CD4-positive, CD25-positive, alpha-beta regulatory T cell (primary cell): ENCODE results near the gene RAB8A. TPM values are rescaled to one million over a fixed set of nuclear protein-coding genes. Genes with fewer than 3 reads are reported as not detected.

Experiments
- ATAC-seq, 2 donors: fragments of 150-1000 bp; cut with Tn5 transposase; one replicate each; pipeline ENCODE4 v1.10.0; 2021; ENCODE audit warnings: low read depth in 2 of 2, moderate number of reproducible peaks in 2 of 2, moderate library complexity in 1 of 2
- DNase-seq, 3 donors: peaks; one replicate each; pipeline versions ENCODE4 v3.0.0 to v3.0.0-alpha.2; 2012 to 2022; ENCODE audit warnings: mixed read lengths in 1 of 3
- H3K27ac ChIP-seq: one replicate; pipeline ENCODE4 v1.7.0; 2013; ENCODE audit warnings: mild to moderate bottlenecking, low read length; ENCODE audit not compliant: insufficient read depth, poor library complexity, severe bottlenecking
- H3K27me3 ChIP-seq: one replicate; pipeline ENCODE4 v1.7.0; 2013; ENCODE audit warnings: low read length; ENCODE audit not compliant: control insufficient read depth, insufficient read depth
- H3K36me3 ChIP-seq: one replicate; pipeline ENCODE4 v1.7.0; 2013; ENCODE audit warnings: mild to moderate bottlenecking, low read length, moderate library complexity; ENCODE audit not compliant: control insufficient read depth, insufficient read depth
- H3K4me1 ChIP-seq: 2 replicates; pipeline ENCODE4 v1.7.0; 2013; ENCODE audit warnings: mild to moderate bottlenecking, low read length; ENCODE audit not compliant: insufficient read depth, control insufficient read depth, poor library complexity, severe bottlenecking
- H3K4me3 ChIP-seq: one replicate; pipeline ENCODE4 v1.7.0; 2013; ENCODE audit warnings: low read depth, mild to moderate bottlenecking, low read length, moderate library complexity
- H3K9me3 ChIP-seq, 2 experiments: 1 replicate in 1 of 2; 2 replicates in 1 of 2; pipeline ENCODE4 v1.7.0; 2013; ENCODE audit warnings: low read length in 2 of 2, mild to moderate bottlenecking in 1 of 2, moderate library complexity in 1 of 2; ENCODE audit not compliant: control insufficient read depth in 2 of 2
- H3K27ac Mint-ChIP-seq, 3 donors: one replicate each; pipeline ENCODE4 v1.8.0; 2020 to 2022; ENCODE audit warnings: mild to moderate bottlenecking in 3 of 3, mixed read lengths in 3 of 3, moderate library complexity in 2 of 3
- H3K27me3 Mint-ChIP-seq: one replicate; pipeline ENCODE4 v1.8.0; 2022; ENCODE audit warnings: mild to moderate bottlenecking, mixed read lengths
- H3K36me3 Mint-ChIP-seq: one replicate; pipeline ENCODE4 v1.8.0; 2020; ENCODE audit warnings: mixed read lengths
- H3K4me1 Mint-ChIP-seq, 4 donors: one replicate each; pipeline ENCODE4 v1.8.0; 2020 to 2022; ENCODE audit warnings: mixed read lengths in 4 of 4, mild to moderate bottlenecking in 1 of 4
- H3K4me3 Mint-ChIP-seq, 4 donors: one replicate each; pipeline ENCODE4 v1.8.0; 2020 to 2022; ENCODE audit warnings: mild to moderate bottlenecking in 4 of 4, mixed read lengths in 4 of 4, moderate library complexity in 3 of 4
- H3K9me3 Mint-ChIP-seq, 7 donors: one replicate each; pipeline ENCODE4 v1.8.0; 2020 to 2022; ENCODE audit warnings: mixed read lengths in 7 of 7, mild to moderate bottlenecking in 3 of 7, moderate library complexity in 2 of 7
- polyA plus RNA-seq, 4 donors: library from polyadenylated mRNA; unstranded; fragments of 300-500 nt; fragmentation: Illumina TruSeq; gene quantifications; one replicate each; pipeline ENCODE4 v1.2.3, GENCODE V29; 2021
- total RNA-seq: library from RNA; stranded (reverse); gene quantifications from one replicate; pipeline ENCODE4 v1.2.3, GENCODE V29; 2022

Gene RAB8A
- total and polyA plus RNA-seq, 5 donors from 2014 or later, result 79.6 to 93.0 (median 88.1) TPM

- H3K4me1 ChIP-seq, result no peaks in the 10 kb centered on the region
- H3K27ac ChIP-seq, result no peak overlapping the region
- ATAC-seq (no peak), DNase-seq (no peak)
- H3K27me3 ChIP-seq, result no peaks in the 10 kb centered on the region
- Mint-ChIP-seq H3K27ac (no peak overlapping the region), H3K9me3 (peaks cover 0 to 9% (median 0%) of the 10 kb centered on the region in 7 donors), H3K36me3 (peaks cover 41% of the 10 kb centered on the region), H3K4me3 (peak overlapping the region in 1 of 4 donors; percentile 51), H3K27me3 (no peaks in the 10 kb centered on the region), H3K4me1 (peaks cover 0 to 10% (median 1%) of the 10 kb centered on the region in 4 donors)
- peaks cover 97% of the 10 kb centered on the region for H3K36me3 ChIP-seq
- H3K4me3 ChIP-seq, result no peak overlapping the region
- H3K9me3 ChIP-seq, result no peaks in the 10 kb centered on the region
These were observed 16.2 kb downstream of the RAB8A start for GRCh38 chr19:16127776-16128371.

GRCh38 chr19:16131648-16132047 lies 20.0 kb downstream of the RAB8A start:
- no peak overlapping the region for H3K4me3 Mint-ChIP-seq
- peaks cover 0 to 9% (median 0%) of the 10 kb centered on the region in 7 donors for H3K9me3 Mint-ChIP-seq

GRCh38 chr19:16133818-16134217 lies 22.1 kb downstream of the RAB8A start:
- Histone ChIP-seq H3K27ac (no peak overlapping the region), H3K4me3 (no peak overlapping the region), H3K36me3 (peaks cover 56% of the 10 kb centered on the region), H3K27me3 (no peaks in the 10 kb centered on the region), H3K4me1 (no peaks in the 10 kb centered on the region), H3K9me3 (no peaks in the 10 kb centered on the region)
- peak overlapping the region in 1 of 3 donors; percentile 43 for H3K27ac Mint-ChIP-seq
- no peaks in the 10 kb centered on the region for H3K27me3 Mint-ChIP-seq
- DNase-seq, result no peak
- peaks cover 0 to 9% (median 0%) of the 10 kb centered on the region in 7 donors for H3K9me3 Mint-ChIP-seq
- no peak for ATAC-seq
- peaks cover 0 to 9% (median 4%) of the 10 kb centered on the region in 4 donors for H3K4me1 Mint-ChIP-seq
- H3K36me3 Mint-ChIP-seq, result peaks cover 54% of the 10 kb centered on the region
- no peak overlapping the region for H3K4me3 Mint-ChIP-seq

More at GRCh38 chr19:16131648-16132047, 20.0 kb downstream of the RAB8A start:
- Histone ChIP-seq H3K4me1 (no peaks in the 10 kb centered on the region), H3K4me3 (no peak overlapping the region), H3K9me3 (no peaks in the 10 kb centered on the region), H3K27me3 (no peaks in the 10 kb centered on the region), H3K36me3 (peaks cover 75% of the 10 kb centered on the region), H3K27ac (no peak overlapping the region)
- H3K27ac Mint-ChIP-seq, result peak overlapping the region in 1 of 3 donors; percentile 27
- H3K27me3 Mint-ChIP-seq, result no peaks in the 10 kb centered on the region
- no peak for DNase-seq
- H3K36me3 Mint-ChIP-seq, result peaks cover 54% of the 10 kb centered on the region
- ATAC-seq, result no peak
- H3K4me1 Mint-ChIP-seq, result peaks cover 0 to 8% (median 2%) of the 10 kb centered on the region in 4 donors

GRCh38 chr19:16134510-16134909 lies 22.8 kb downstream of the RAB8A start:
- Mint-ChIP-seq H3K9me3 (peaks cover 0 to 9% (median 0%) of the 10 kb centered on the region in 7 donors), H3K36me3 (peaks cover 52% of the 10 kb centered on the region), H3K4me3 (no peak overlapping the region), H3K27me3 (no peaks in the 10 kb centered on the region), H3K4me1 (peaks cover 0 to 9% (median 4%) of the 10 kb centered on the region in 4 donors), H3K27ac (peak overlapping the region; percentile 26 to 63 (median 29))
- Histone ChIP-seq H3K27ac (no peak overlapping the region), H3K36me3 (peaks cover 49% of the 10 kb centered on the region), H3K4me1 (no peaks in the 10 kb centered on the region), H3K9me3 (no peaks in the 10 kb centered on the region), H3K27me3 (no peaks in the 10 kb centered on the region), H3K4me3 (no peak overlapping the region)
- ATAC-seq (no peak), DNase-seq (no peak)

- Histone ChIP-seq H3K27me3 (no peaks in the 10 kb centered on the region), H3K36me3 (peaks cover 38% of the 10 kb centered on the region), H3K27ac (no peak overlapping the region), H3K4me1 (no peaks in the 10 kb centered on the region), H3K9me3 (no peaks in the 10 kb centered on the region), H3K4me3 (no peak overlapping the region)
- DNase-seq (no peak), ATAC-seq (no peak)
- Mint-ChIP-seq H3K27ac (peak overlapping the region in 2 of 3 donors; percentile 10 to 26), H3K4me1 (peaks cover 0 to 7% (median 4%) of the 10 kb centered on the region in 4 donors), H3K36me3 (peaks cover 43% of the 10 kb centered on the region), H3K9me3 (peaks cover 0 to 9% (median 0%) of the 10 kb centered on the region in 7 donors), H3K27me3 (no peaks in the 10 kb centered on the region), H3K4me3 (no peak overlapping the region)
These were observed 23.9 kb downstream of the RAB8A start for GRCh38 chr19:16135430-16136127.

- Mint-ChIP-seq H3K9me3 (peaks cover 0 to 6% (median 0%) of the 10 kb centered on the region in 7 donors), H3K4me1 (peaks cover 2 to 6% (median 5%) of the 10 kb centered on the region in 4 donors), H3K36me3 (peaks cover 35% of the 10 kb centered on the region), H3K4me3 (no peak overlapping the region), H3K27ac (no peak overlapping the region), H3K27me3 (no peaks in the 10 kb centered on the region)
- no peak for ATAC-seq
- DNase-seq, result no peak
- H3K9me3 ChIP-seq, result no peaks in the 10 kb centered on the region
- H3K4me3 ChIP-seq, result no peak overlapping the region
- H3K27me3 ChIP-seq, result no peaks in the 10 kb centered on the region
- no peaks in the 10 kb centered on the region for H3K4me1 ChIP-seq
- H3K27ac ChIP-seq, result no peak overlapping the region
- peaks cover 30% of the 10 kb centered on the region for H3K36me3 ChIP-seq
These were observed 24.7 kb downstream of the RAB8A start for GRCh38 chr19:16136185-16136999.

- Mint-ChIP-seq H3K27me3 (no peaks in the 10 kb centered on the region), H3K36me3 (peaks cover 4% of the 10 kb centered on the region), H3K4me1 (peaks cover 10 to 22% (median 16%) of the 10 kb centered on the region in 4 donors), H3K27ac (peak overlapping the region in 1 of 3 donors; percentile 85), H3K9me3 (peaks cover 0 to 1% (median 0%) of the 10 kb centered on the region in 7 donors), H3K4me3 (no peak overlapping the region)
- DNase-seq (no peak), ATAC-seq (no peak)
- H3K9me3 ChIP-seq, result no peaks in the 10 kb centered on the region
- H3K27ac ChIP-seq, result no peak overlapping the region
- H3K36me3 ChIP-seq, result no peaks in the 10 kb centered on the region
- H3K27me3 ChIP-seq, result no peaks in the 10 kb centered on the region
- H3K4me1 ChIP-seq, result peaks cover 19% of the 10 kb centered on the region
- H3K4me3 ChIP-seq, result no peak overlapping the region
These were observed 28.1 kb downstream of the RAB8A start for GRCh38 chr19:16139752-16140151.
